ENCODE data around the gene TPCN2.

Gene TPCN2

GRCh38 chr11:69085490-69086095, 36.9 kb downstream of the TPCN2 start:
- H2AFZ ChIP-seq (ENCODE audit: low read depth, low read length), result no peak overlapping the region
- no peaks in the 10 kb centered on the region for H3K27me3 ChIP-seq (ENCODE audit: insufficient read depth, low read length)
- no peaks in the 10 kb centered on the region for H3K9me3 ChIP-seq (ENCODE audit: low read length)
- H3K36me3 ChIP-seq (ENCODE audit: insufficient read depth, low read length), result peaks cover 7% of the 10 kb centered on the region
- H3K4me1 ChIP-seq (ENCODE audit: insufficient read depth, low read length), result no peaks in the 10 kb centered on the region
- no peak overlapping the region for H3K4me3 ChIP-seq (ENCODE audit: low read length)

DNA sequence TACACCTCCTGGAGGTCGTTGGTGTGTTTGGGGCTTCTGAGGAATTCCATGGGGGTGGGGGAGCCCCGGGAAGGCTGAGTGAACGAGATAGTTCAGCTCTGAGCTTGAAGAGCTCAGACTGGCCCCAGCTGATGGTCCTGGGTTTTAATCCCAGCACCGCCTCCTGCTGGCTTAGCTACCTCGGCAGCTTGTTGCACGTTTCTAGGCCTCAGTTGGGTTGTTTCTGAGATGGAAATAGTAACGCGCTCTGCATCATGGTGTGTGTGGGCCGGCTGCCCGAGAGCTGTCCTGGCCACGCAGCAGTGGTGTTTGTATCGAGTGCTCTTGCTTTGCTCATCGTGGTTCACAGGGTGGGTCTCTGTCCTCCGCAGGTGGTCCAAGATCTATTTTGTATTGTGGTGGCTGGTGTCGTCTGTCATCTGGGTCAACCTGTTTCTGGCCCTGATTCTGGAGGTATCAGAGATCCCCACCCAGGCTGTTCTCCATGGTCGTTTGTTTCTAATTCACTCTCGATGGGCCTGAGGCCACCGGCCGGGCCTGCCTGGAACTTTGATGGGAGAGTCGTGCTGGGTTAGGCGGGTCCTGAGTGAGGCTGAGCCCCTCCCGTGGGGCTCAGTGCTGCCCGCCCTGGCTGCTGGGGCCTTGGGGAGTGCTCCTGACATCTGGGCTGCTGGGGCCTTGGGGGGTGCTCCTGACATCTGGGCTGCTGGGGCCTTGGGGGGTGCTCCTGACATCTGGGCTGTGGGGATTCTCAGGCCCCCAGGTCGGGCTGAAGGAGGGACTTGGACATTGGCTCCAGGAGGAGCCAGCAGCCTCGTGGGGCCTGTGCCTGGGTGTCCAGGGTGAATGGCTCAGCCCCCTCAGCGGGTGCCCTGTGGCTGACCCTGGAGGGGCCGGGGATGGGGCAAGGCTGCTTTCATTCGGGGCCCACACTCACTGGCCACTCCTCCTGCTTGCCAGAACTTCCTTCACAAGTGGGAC, 37.7 kb downstream of the TPCN2 start:
- no peaks in the 10 kb centered on the region for H3K4me1 ChIP-seq (ENCODE audit: insufficient read depth, low read length)

DNA sequence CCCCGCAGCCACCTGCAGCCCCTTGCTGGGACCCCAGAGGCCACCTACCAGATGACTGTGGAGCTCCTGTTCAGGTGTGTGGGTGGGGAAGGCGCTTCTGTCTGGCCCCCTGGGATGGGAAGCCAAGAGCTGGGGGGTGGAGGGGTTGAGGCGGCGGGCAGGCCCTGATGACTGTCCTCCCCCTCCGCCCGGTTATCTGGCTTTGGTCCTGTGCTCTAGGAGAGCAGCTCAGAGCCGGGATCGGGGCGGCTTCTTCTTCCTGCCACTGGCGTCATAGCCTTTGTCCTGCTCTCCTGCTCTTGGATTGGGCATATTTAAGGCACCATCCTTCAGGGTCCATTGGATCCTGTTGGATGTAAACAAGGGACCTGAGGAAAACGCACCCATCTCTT, 38.4 kb downstream of the TPCN2 start:
- Histone ChIP-seq H3K27me3 (ENCODE audit: insufficient read depth, low read length) (no peaks in the 10 kb centered on the region), H3K36me3 (ENCODE audit: insufficient read depth, low read length) (peaks cover 2% of the 10 kb centered on the region), H3K4me3 (ENCODE audit: low read length) (no peak overlapping the region), H3K4me1 (ENCODE audit: insufficient read depth, low read length) (no peaks in the 10 kb centered on the region), H3K9me3 (ENCODE audit: low read length) (no peaks in the 10 kb centered on the region), H2AFZ (ENCODE audit: low read depth, low read length) (no peak overlapping the region)

More for the DNA sequence above, 37.7 kb downstream of the TPCN2 start:
- Histone ChIP-seq H3K4me3 (ENCODE audit: low read length) (no peak overlapping the region), H3K27me3 (ENCODE audit: insufficient read depth, low read length) (no peaks in the 10 kb centered on the region), H3K36me3 (ENCODE audit: insufficient read depth, low read length) (peaks cover 7% of the 10 kb centered on the region), H2AFZ (ENCODE audit: low read depth, low read length) (no peak overlapping the region), H3K9me3 (ENCODE audit: low read length) (no peaks in the 10 kb centered on the region)

GRCh38 chr11:69087811-69088210, 39.1 kb downstream of the TPCN2 start:
- H3K4me3 ChIP-seq (ENCODE audit: low read length), result no peak overlapping the region
- H2AFZ ChIP-seq (ENCODE audit: low read depth, low read length), result no peak overlapping the region
- H3K9me3 ChIP-seq (ENCODE audit: low read length), result no peaks in the 10 kb centered on the region
- H3K36me3 ChIP-seq (ENCODE audit: insufficient read depth, low read length), result no peaks in the 10 kb centered on the region
- H3K4me1 ChIP-seq (ENCODE audit: insufficient read depth, low read length), result no peaks in the 10 kb centered on the region
- H3K27me3 ChIP-seq (ENCODE audit: insufficient read depth, low read length), result no peaks in the 10 kb centered on the region

GRCh38 chr11:69088676-69089146, 40.0 kb downstream of the TPCN2 start:
- Histone ChIP-seq H3K9me3 (ENCODE audit: low read length) (peaks cover 1% of the 10 kb centered on the region), H3K36me3 (ENCODE audit: insufficient read depth, low read length) (no peaks in the 10 kb centered on the region), H2AFZ (ENCODE audit: low read depth, low read length) (no peak overlapping the region), H3K4me1 (ENCODE audit: insufficient read depth, low read length) (no peaks in the 10 kb centered on the region), H3K4me3 (ENCODE audit: low read length) (no peak overlapping the region), H3K27me3 (ENCODE audit: insufficient read depth, low read length) (no peaks in the 10 kb centered on the region)

GRCh38 chr11:69089258-69089657, 40.5 kb downstream of the TPCN2 start:
- H2AFZ ChIP-seq (ENCODE audit: low read depth, low read length), result no peak overlapping the region
- peaks cover 1% of the 10 kb centered on the region for H3K9me3 ChIP-seq (ENCODE audit: low read length)
- no peak overlapping the region for H3K4me3 ChIP-seq (ENCODE audit: low read length)
- H3K27me3 ChIP-seq (ENCODE audit: insufficient read depth, low read length), result no peaks in the 10 kb centered on the region
- no peaks in the 10 kb centered on the region for H3K4me1 ChIP-seq (ENCODE audit: insufficient read depth, low read length)
- no peaks in the 10 kb centered on the region for H3K36me3 ChIP-seq (ENCODE audit: insufficient read depth, low read length)

GRCh38 chr11:69091638-69092165, 43.0 kb downstream of the TPCN2 start:
- Histone ChIP-seq H3K36me3 (ENCODE audit: insufficient read depth, low read length) (no peaks in the 10 kb centered on the region), H2AFZ (ENCODE audit: low read depth, low read length) (no peak overlapping the region), H3K9me3 (ENCODE audit: low read length) (peaks cover 1% of the 10 kb centered on the region)

DNA sequence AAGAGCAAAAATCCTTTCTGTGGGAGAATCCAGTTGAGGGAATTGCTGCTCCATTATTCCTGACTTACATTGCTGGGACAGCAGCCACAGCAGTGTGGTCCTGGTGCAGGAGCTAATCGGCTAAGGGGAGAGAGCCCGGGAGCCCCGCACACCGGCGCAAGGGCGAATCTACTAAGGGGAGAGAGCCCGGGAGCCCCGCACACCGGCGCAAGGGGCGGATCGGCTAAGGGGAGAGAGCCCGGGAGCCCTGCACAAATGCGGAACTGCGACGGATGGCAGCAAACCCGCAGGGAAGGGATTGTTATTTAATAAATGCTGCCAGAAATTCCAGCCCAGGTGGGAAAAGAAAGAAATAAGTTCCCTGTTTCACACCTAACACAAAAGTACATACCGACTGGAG, 43.5 kb downstream of the TPCN2 start:
- no peaks in the 10 kb centered on the region for H3K36me3 ChIP-seq (ENCODE audit: insufficient read depth, low read length)
- no peak overlapping the region for H2AFZ ChIP-seq (ENCODE audit: low read depth, low read length)
- no peak overlapping the region for H3K4me3 ChIP-seq (ENCODE audit: low read length)
- H3K9me3 ChIP-seq (ENCODE audit: low read length), result peaks cover 1% of the 10 kb centered on the region
- H3K27me3 ChIP-seq (ENCODE audit: insufficient read depth, low read length), result no peaks in the 10 kb centered on the region
- H3K4me1 ChIP-seq (ENCODE audit: insufficient read depth, low read length), result no peaks in the 10 kb centered on the region

More at GRCh38 chr11:69091638-69092165, 43.0 kb downstream of the TPCN2 start:
- Histone ChIP-seq H3K4me1 (ENCODE audit: insufficient read depth, low read length) (no peaks in the 10 kb centered on the region), H3K27me3 (ENCODE audit: insufficient read depth, low read length) (no peaks in the 10 kb centered on the region), H3K4me3 (ENCODE audit: low read length) (no peak overlapping the region)

DNA sequence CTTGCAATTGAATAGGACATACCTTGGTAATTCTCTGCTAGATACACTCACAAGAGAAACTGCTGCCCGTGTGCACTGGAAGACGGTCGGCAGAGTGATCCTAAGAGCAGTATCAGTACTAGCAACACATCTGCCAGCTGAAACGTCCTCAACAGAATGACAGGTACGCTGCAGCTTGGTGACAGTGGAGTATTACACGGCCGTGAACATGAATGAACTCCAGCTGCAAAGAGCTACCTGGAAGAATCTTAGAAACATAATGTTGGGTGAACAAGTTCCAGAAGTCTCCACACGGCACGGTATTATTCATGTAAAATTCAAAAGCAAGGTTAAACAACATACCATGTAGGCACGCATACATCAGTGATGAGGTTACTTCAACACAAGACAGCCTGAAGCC, 44.4 kb downstream of the TPCN2 start:
- Histone ChIP-seq H3K4me1 (ENCODE audit: insufficient read depth, low read length) (no peaks in the 10 kb centered on the region), H3K27me3 (ENCODE audit: insufficient read depth, low read length) (no peaks in the 10 kb centered on the region), H3K36me3 (ENCODE audit: insufficient read depth, low read length) (no peaks in the 10 kb centered on the region), H3K9me3 (ENCODE audit: low read length) (peaks cover 1% of the 10 kb centered on the region), H3K4me3 (ENCODE audit: low read length) (no peak overlapping the region), H2AFZ (ENCODE audit: low read depth, low read length) (no peak overlapping the region)

- H3K36me3 ChIP-seq (ENCODE audit: insufficient read depth, low read length), result no peaks in the 10 kb centered on the region
- no peak overlapping the region for H2AFZ ChIP-seq (ENCODE audit: low read depth, low read length)
- no peaks in the 10 kb centered on the region for H3K4me1 ChIP-seq (ENCODE audit: insufficient read depth, low read length)
- H3K4me3 ChIP-seq (ENCODE audit: low read length), result no peak overlapping the region
- no peaks in the 10 kb centered on the region for H3K27me3 ChIP-seq (ENCODE audit: insufficient read depth, low read length)
- H3K9me3 ChIP-seq (ENCODE audit: low read length), result peaks cover 1% of the 10 kb centered on the region
Measured at GRCh38 chr11:69094111-69094914, 45.6 kb downstream of the TPCN2 start.

- Histone ChIP-seq H3K9me3 (ENCODE audit: low read length) (peaks cover 1% of the 10 kb centered on the region), H3K27me3 (ENCODE audit: insufficient read depth, low read length) (no peaks in the 10 kb centered on the region), H3K36me3 (ENCODE audit: insufficient read depth, low read length) (no peaks in the 10 kb centered on the region), H3K4me3 (ENCODE audit: low read length) (no peak overlapping the region), H2AFZ (ENCODE audit: low read depth, low read length) (no peak overlapping the region), H3K4me1 (ENCODE audit: insufficient read depth, low read length) (no peaks in the 10 kb centered on the region)
Measured at GRCh38 chr11:69094915-69095290, 46.2 kb downstream of the TPCN2 start.

DNA sequence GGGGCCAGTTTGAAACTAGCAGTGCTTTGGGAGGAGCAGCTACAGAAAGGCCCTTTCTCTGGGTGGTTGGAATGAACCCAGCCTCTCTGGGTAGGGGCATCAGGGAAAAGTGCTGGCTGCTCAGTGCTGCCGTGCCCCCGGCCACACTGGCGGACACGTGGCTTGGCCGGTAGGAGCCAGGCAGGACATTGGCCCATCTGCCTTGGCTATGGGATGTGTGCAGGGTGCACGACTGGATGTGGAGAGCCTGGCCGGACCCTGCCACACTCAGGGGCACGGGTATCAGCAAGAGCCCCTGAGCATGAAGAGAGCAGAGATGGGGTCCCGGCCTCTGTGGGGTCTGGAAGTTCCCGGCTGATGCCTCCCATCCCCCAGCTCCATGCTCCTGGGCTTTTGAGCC, 46.6 kb downstream of the TPCN2 start:
- no peak overlapping the region for H2AFZ ChIP-seq (ENCODE audit: low read depth, low read length)
- no peaks in the 10 kb centered on the region for H3K36me3 ChIP-seq (ENCODE audit: insufficient read depth, low read length)
- no peak overlapping the region for H3K4me3 ChIP-seq (ENCODE audit: low read length)
- H3K4me1 ChIP-seq (ENCODE audit: insufficient read depth, low read length), result no peaks in the 10 kb centered on the region
- no peaks in the 10 kb centered on the region for H3K27me3 ChIP-seq (ENCODE audit: insufficient read depth, low read length)
- H3K9me3 ChIP-seq (ENCODE audit: low read length), result peaks cover 1% of the 10 kb centered on the region
